Uterus (tissue), 4 donors: Measurements from ENCODE around the gene COPA. TPM values are rescaled to one million over a fixed set of nuclear protein-coding genes. Genes with fewer than 3 reads are reported as not detected.

Source experiments
- DNase-seq, 2 donors: peaks; one replicate each; pipeline ENCODE4 v3.0.0-alpha.2; 2019 to 2020
- H3K27ac ChIP-seq, 2 donors: fragments of 200-600 bp; sonication (generic); 1 replicate in 1 of 2; 2 replicates in 1 of 2; pipeline ENCODE4 v1.5.1; 2016 to 2018
- H3K27me3 ChIP-seq, 2 donors: fragments of 200-600 bp; sonication (generic); one replicate each; pipeline ENCODE4 v1.5.1; 2018 to 2019; ENCODE audit warnings: control low read depth in 1 of 2
- H3K36me3 ChIP-seq, 2 donors: fragments of 200-600 bp; sonication (generic); one replicate each; pipeline ENCODE4 v1.5.1; 2019; ENCODE audit warnings: control low read depth in 1 of 2
- H3K4me1 ChIP-seq, 2 donors: fragments of 200-600 bp; sonication (generic); one replicate each; pipeline ENCODE4 v1.5.1; 2018 to 2019; ENCODE audit warnings: control low read depth in 1 of 2
- H3K4me3 ChIP-seq, 2 donors: fragments of 200-600 bp; sonication (generic); 1 replicate in 1 of 2; 2 replicates in 1 of 2; pipeline ENCODE4 v1.5.1; 2018 to 2019; ENCODE audit warnings: mild to moderate bottlenecking in 1 of 2
- H3K9me3 ChIP-seq, 2 donors: fragments of 200-600 bp; sonication (generic); one replicate each; pipeline ENCODE4 v1.5.1; 2019; ENCODE audit warnings: control low read depth in 1 of 2
- CTCF ChIP-seq, 4 experiments: fragments of 200-600 bp in 2 of 4; fragments of 450-650 bp in 2 of 4; sonication (generic) in 2 of 4; IDR thresholded peaks; one replicate each; pipeline ENCODE4 v1.5.1; 2016 to 2019; ENCODE audit warnings: antibody characterized with exemption in 4 of 4, mild to moderate bottlenecking in 2 of 4, moderate library complexity in 1 of 4
- POLR2A ChIP-seq, 2 donors: fragments of 450-650 bp; IDR thresholded peaks; one replicate each; pipeline ENCODE4 v1.6.1; 2016; ENCODE audit warnings: antibody characterized with exemption in 2 of 2, mild to moderate bottlenecking in 1 of 2, moderate library complexity in 1 of 2
- intact Hi-C: fragments of 100-400 bp; cut with DNase I; formaldehyde crosslinking; loops from one replicate; pipeline ENCODE4 v1.15.1; 2023; ENCODE audit warnings: low total_unique reads
- total RNA-seq, 4 donors: library from RNA; depleted of rRNA in 3 of 4; stranded (reverse); fragments of >200 nt in 3 of 4; gene quantifications; one replicate each; pipeline versions ENCODE4 v1.1.0 to v1.2.4, GENCODE V29; 2014 to 2023
- donor health status: DM: yes; HTN: yes; CAD: no.

The COPA gene
- total RNA-seq, 4 donors from 2014 or later, result 71.2 to 211 (median 130) TPM

GRCh38 chr1:160370561-160371345 lies 27.7 kb upstream of the COPA start:
- intact Hi-C loops, result no loop called here
- H3K4me3 ChIP-seq, result no peak overlapping the region
- TF ChIP-seq CTCF (IDR thresholded peaks at IDR 0.05), result no peak
- TF ChIP-seq POLR2A (IDR thresholded peaks at IDR 0.05), result no peak

GRCh38 chr1:160369087-160369486 lies 26.0 kb upstream of the COPA start:
- intact Hi-C loops, result no loop called here
- TF ChIP-seq CTCF (IDR thresholded peaks at IDR 0.05), result no peak
- no peak for TF ChIP-seq POLR2A (IDR thresholded peaks at IDR 0.05)
- Histone ChIP-seq H3K4me3 (no peak overlapping the region), H3K36me3 (no peaks in the 10 kb centered on the region), H3K27me3 (no peaks in the 10 kb centered on the region), H3K27ac (no peak overlapping the region), H3K4me1 (no peaks in the 10 kb centered on the region), H3K9me3 (no peaks in the 10 kb centered on the region)
- no peak for DNase-seq

More at GRCh38 chr1:160370561-160371345, 27.7 kb upstream of the COPA start:
- Histone ChIP-seq H3K4me1 (no peaks in the 10 kb centered on the region), H3K27ac (no peak overlapping the region), H3K27me3 (no peaks in the 10 kb centered on the region), H3K9me3 (no peaks in the 10 kb centered on the region), H3K36me3 (no peaks in the 10 kb centered on the region)
- no peak for DNase-seq

- Histone ChIP-seq H3K9me3 (no peaks in the 10 kb centered on the region), H3K36me3 (no peaks in the 10 kb centered on the region), H3K4me3 (no peak overlapping the region), H3K4me1 (no peaks in the 10 kb centered on the region), H3K27ac (no peak overlapping the region), H3K27me3 (no peaks in the 10 kb centered on the region)
- intact Hi-C loops, result no loop called here
- TF ChIP-seq CTCF (IDR thresholded peaks at IDR 0.05) (no peak), POLR2A (IDR thresholded peaks at IDR 0.05) (no peak)
- no peak for DNase-seq
Measured at GRCh38 chr1:160367934-160368923, 25.2 kb upstream of the COPA start.

GRCh38 chr1:160367516-160367900 lies 24.5 kb upstream of the COPA start:
- no peaks in the 10 kb centered on the region for H3K36me3 ChIP-seq
- no peak for TF ChIP-seq CTCF (IDR thresholded peaks at IDR 0.05)
- no peak for TF ChIP-seq POLR2A (IDR thresholded peaks at IDR 0.05)
- intact Hi-C loops, result no loop called here
- no peaks in the 10 kb centered on the region for H3K4me1 ChIP-seq
- H3K4me3 ChIP-seq, result no peak overlapping the region
- no peak for DNase-seq
- no peak overlapping the region for H3K27ac ChIP-seq
- H3K27me3 ChIP-seq, result no peaks in the 10 kb centered on the region
- no peaks in the 10 kb centered on the region for H3K9me3 ChIP-seq
